HG03095 (cell line): ENCODE data around the gene ACOD1.
A peak's percentile ranks its signal among the peaks of the same experiment; 100 is the strongest.
"Not testable (repeated sequence)": the region's sequence is repeated elsewhere in the genome, so short reads cannot be mapped to it uniquely, and the experiment has no call there.

Experiments used
- ATAC-seq: cut with Tn5 transposase; IDR thresholded peaks from one replicate; pipeline ENCODE4 v1.9.1; 2021; ENCODE audit warnings: moderate library complexity; ENCODE audit not compliant: unreplicated experiment

ACOD1 gene

DNA sequence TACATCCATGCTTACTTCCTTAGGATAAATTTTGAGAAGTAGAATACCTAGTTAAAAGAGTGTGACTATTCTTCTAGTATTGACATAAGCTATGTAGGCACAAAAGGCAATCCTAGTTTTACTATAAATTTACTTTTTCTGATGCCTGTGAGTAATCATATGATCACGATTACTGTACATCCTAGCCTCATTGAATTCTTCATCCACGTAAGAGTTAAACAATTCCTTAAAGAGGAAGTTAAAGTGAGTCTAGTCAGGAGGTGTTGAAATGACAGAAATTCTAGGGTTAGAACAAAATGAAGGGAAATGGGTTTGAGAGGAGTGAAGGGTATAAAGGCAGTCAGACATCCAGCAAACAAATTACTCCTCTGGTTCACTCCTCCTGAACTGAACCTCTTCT is at the start of gene ACOD1:
TSS of gene ACOD1 (plus strand) at position 363 of the 400 bp plus-strand sequence. CDS start 48 bp downstream, outside the sequence.
- no peak for ATAC-seq

- not testable (repeated sequence) for ATAC-seq
Measured at GRCh38 chr13:76899066-76899465, 49.2 kb upstream of the ACOD1 start.

- peak; percentile 93 for ATAC-seq
Measured at GRCh38 chr13:76903544-76904162, 44.7 kb upstream of the ACOD1 start.

DNA sequence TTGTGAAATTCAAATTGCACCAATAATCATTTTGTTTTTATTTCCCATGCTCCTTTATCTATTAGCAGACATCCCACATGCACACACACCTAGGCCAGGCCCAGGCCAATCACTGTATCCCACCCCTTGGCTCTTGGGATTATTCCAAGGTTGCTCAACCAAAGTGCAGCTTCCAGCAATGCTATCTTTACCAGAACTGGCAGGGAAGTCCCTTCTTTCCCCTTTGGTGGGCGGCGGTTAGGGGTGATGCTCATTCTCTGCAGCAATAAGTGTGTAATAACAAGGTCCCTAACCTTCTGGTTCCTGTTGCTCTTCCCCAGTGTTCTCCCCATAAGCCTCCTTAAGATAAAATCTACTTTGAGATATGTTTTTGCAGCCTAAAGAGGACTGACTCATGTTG is 43.8 kb upstream of the ACOD1 start:
- ATAC-seq, result no peak

GRCh38 chr13:76912476-76912875 is 35.8 kb upstream of the ACOD1 start:
- no peak for ATAC-seq

- ATAC-seq, result no peak
Measured at GRCh38 chr13:76913898-76914297, 34.4 kb upstream of the ACOD1 start.

GRCh38 chr13:76917095-76917494 is 31.2 kb upstream of the ACOD1 start:
- no peak for ATAC-seq

DNA sequence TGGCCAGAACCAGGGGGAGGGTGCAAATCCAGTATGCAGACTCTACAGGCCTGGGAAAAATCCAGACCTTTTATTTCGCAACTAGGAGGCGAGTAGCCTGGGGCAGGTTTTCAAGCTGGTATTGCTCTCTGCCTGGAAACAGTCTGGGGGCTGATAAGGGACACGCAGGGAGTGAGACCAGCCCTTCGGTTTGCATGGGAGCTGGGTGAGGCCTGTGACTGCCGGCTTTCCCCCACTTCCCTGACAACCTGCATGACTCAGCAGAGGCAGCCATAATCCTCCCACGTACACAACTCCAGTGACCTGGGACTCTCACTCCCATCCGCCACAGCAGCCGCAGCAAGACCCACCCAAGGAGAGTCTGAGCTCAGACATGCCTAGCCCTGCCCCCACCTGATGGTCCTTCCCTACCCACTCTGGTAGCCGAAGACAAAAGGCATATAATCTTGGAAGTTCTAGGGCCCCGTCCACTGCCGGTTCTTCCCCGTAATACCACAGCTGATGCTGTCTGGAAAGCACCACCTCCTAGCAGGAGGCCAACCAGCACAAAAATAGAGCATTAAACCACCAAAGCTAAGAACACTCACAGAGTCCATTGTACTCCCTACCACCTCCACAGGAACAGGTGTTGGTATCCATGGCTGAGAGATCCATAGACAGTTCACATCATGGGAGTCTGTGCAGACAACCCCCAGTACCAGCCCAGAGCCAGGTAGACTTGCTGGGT is 30.4 kb upstream of the ACOD1 start:
- ATAC-seq, result not testable (repeated sequence)

- no peak for ATAC-seq
Measured at GRCh38 chr13:76921516-76921915, 26.8 kb upstream of the ACOD1 start.

- no peak for ATAC-seq
Measured at GRCh38 chr13:76925115-76925514, 23.2 kb upstream of the ACOD1 start.

GRCh38 chr13:76927955-76928354 is 20.4 kb upstream of the ACOD1 start:
- no peak for ATAC-seq

- no peak for ATAC-seq
Measured at GRCh38 chr13:76928456-76928855, 19.9 kb upstream of the ACOD1 start.

DNA sequence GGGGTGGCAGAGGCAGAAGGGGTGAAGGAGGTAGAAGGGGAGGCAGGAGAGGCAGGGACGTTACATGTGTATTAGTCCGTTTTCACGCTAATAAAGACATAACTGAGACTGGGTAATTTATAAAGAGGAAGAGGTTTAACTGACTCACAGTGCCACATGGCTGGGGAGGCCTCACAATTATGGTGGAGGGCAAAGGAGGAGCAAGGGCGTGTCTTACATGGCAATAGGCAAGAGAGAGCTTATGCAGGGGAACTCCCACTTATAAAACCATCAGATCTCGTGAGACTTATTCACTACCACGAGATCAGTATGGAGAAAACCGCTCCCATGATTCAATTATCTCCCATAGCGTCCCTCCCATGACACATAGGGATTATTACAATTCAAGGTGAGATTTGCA is 19.0 kb upstream of the ACOD1 start:
- no peak for ATAC-seq

GRCh38 chr13:76929851-76930374 is 18.4 kb upstream of the ACOD1 start:
- ATAC-seq, result no peak

- no peak for ATAC-seq
Measured at GRCh38 chr13:76932076-76932475, 16.2 kb upstream of the ACOD1 start.

GRCh38 chr13:76934671-76935070 is 13.6 kb upstream of the ACOD1 start:
- ATAC-seq, result no peak

DNA sequence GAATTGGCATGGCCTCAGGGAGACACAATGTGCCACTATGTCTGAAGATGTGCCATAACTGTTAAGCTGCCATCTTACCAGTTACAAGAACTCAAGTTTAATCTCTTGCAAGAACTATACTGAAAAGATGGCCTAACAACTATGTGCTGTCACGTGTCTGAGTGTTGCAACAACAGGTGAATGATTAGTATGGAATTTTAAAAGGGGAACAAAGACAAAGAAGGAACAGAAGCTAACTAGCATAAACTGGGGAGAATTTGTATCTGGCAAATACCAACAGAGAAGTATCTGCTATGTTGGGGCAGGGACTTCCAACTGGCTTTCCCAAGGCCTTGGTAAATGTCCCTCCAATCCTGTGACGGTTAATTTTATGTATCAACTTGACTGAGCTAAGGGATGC is 11.5 kb upstream of the ACOD1 start:
- ATAC-seq, result no peak

GRCh38 chr13:76937281-76937820 is 11.0 kb upstream of the ACOD1 start:
- no peak for ATAC-seq

- no peak for ATAC-seq
Measured at GRCh38 chr13:76939215-76939614, 9.1 kb upstream of the ACOD1 start.

- ATAC-seq, result no peak
Measured at GRCh38 chr13:76942363-76942762, 5.9 kb upstream of the ACOD1 start.

DNA sequence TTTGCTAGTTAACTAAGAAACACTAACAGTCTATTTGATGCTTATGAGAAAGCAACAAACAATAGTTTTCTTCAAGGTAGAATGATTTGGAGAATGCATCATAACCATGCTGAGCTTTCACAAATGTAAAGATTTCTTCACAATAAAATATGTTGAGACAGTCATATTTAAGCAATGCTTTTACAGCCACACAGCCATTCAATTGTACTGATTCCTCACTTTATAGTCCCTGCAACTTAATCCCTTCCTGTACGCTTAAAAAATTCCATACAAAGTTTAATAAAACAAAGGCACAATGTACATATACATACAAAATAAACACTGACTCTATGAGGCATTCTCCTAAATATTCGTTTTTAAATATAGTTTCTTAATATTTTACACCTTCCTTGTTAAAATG is 4.7 kb upstream of the ACOD1 start:
- ATAC-seq, result no peak

GRCh38 chr13:76944456-76944855 is 3.9 kb upstream of the ACOD1 start:
- ATAC-seq, result no peak
